HG02970 (cell line): ENCODE data around the gene ST7.
"Not testable (repeated sequence)": the region's sequence is repeated elsewhere in the genome, so short reads cannot be mapped to it uniquely, and the experiment has no call there.

Experiments
- ATAC-seq: cut with Tn5 transposase; IDR thresholded peaks from one replicate; pipeline ENCODE4 v1.9.1; 2021; ENCODE audit warnings: mild to moderate bottlenecking, moderate library complexity, moderate number of reproducible peaks; ENCODE audit not compliant: unreplicated experiment, low FRiP score

Gene ST7

DNA sequence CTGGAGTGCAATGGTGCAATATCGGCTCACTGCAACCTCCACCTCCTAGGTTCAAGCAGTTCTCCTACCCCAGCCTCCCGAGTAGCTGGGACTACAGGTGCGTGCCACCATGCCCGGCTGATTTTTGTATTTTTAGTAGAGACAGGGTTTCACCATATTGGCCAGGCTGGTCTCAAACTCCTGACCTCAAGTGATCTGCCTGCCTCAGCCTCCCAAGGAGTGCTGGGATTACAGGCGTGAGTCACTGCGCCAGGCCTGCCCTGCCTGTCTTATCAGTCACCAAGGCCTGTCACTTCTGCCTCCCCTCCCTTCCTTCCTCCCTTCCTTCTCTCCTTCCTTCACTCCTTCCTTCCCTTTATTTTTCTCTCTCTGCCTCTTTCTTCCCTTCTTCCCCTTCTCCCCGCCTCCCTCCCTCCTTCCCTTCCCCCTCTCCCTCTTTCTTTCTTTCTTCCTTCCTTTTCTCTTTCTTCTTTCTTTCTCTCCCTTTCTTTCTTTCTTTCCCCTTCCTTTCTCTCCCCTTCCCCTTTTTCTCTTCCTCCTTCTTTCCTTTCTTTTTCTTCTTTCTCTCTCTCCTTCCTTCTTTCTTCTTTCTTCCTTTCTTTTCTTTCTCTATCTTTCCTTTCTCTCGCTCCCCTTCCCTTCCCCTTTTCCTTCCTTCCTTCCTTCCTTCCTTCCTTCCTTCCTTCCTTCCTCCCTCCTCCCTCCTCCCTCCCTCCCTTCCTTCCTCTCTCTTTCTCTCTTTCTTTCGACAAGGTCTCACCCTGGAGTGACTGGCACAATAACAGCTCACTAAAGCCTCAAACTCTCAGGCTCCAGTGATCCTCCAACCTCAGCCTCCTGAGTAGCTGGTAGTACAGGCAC lies 3.1 kb upstream of the ST7 start:
- ATAC-seq: no peak

DNA sequence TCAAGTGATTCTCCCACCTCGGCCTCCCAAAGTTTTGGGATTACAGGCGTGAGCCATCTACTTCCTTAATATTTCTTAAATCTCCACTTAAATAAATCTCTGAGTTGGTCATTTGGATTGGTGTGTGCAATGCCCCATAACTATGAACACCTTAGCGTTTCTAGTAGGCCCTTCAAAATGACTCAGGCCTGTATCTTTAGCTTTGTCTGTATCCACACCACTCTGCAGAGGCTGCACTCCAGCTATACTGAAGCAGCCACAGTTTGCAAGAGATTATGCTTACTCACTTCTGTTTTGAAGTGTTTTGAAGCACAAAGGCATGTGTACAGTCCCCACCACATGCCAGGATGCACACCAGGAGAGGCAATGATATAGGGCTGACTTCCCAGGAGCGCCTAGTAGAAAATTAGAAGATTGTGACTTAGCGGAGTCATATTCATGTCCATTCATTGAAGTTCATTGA lies 2.4 kb upstream of the ST7 start:
- no peak for ATAC-seq

DNA sequence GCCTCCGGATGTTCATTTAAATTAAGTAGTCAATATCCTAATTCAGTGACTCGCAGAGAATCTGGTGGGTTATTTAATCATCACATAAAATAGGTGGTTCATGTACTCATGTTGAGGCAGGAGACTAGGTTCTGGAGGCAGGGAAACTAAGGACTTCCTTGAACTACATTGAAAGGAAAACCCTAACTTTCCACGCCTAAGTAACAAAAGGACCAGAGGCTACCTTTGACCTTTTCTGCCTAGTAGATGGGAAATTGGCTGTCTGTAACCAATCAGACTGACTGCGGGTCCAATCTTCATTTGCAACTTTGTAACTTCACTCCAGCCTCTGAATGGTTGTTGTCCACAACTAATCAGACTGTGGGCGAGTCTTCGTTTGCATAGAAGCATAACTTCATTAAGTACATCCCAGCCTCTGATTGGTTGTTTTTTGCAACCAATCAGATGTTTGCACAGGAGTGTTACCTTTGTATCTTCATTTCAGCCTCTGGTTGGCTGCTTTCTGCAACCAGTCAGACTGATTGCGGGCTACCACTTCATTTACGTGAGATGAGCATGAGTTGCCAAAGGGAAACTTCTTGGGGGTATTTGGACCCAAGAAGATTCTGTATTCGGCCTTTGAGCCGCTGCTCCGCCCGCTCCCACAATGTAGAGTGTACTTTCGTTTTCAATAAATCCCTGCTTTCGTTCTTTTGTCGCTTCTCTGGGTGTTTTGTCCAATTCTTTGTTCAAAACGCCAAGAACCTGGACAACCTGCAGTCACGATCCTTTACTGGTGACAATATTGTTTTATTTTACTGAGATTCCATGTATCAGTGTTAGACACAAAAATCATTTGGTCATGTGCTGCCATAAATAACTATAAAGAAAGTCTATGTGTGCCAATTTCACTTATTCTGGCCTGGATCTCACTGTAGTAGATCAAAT lies 1.7 kb upstream of the ST7 start:
- no peak for ATAC-seq

DNA sequence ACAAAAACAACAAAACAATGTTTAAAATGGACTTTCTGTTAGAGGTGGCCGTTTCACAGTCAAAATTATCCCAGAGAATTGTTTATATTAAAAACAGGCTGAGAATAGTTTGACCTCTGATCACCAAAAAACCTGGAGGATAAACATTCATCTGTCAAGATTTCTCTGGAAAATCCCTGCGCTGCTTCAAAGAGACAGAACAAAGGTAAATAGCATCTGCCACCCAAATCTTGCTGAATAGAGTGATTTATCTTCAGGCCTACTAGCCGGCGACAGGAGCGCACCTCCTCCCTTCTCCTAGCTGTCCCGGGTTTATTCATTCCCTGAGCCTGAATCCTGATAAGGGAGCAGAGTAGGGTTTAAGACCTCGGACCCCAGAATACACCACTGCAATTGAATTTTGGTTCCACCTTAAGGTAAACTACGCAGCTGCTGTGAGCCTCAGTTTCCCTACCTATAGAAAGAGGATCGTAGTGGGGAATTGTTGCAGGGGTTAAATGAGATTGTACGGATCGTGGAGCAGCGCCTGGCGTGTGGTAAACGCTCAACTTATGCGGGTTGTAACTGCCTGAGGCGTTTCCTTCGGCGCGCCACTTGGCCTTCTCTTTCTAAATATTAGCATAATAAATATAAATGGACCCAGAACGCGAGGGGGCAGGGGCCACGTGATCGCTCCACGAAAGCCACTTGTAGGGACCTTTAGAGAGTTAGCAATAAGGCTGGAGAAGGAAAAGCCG lies 498 bp upstream of the ST7 start:
- ATAC-seq: peak; percentile 12

DNA sequence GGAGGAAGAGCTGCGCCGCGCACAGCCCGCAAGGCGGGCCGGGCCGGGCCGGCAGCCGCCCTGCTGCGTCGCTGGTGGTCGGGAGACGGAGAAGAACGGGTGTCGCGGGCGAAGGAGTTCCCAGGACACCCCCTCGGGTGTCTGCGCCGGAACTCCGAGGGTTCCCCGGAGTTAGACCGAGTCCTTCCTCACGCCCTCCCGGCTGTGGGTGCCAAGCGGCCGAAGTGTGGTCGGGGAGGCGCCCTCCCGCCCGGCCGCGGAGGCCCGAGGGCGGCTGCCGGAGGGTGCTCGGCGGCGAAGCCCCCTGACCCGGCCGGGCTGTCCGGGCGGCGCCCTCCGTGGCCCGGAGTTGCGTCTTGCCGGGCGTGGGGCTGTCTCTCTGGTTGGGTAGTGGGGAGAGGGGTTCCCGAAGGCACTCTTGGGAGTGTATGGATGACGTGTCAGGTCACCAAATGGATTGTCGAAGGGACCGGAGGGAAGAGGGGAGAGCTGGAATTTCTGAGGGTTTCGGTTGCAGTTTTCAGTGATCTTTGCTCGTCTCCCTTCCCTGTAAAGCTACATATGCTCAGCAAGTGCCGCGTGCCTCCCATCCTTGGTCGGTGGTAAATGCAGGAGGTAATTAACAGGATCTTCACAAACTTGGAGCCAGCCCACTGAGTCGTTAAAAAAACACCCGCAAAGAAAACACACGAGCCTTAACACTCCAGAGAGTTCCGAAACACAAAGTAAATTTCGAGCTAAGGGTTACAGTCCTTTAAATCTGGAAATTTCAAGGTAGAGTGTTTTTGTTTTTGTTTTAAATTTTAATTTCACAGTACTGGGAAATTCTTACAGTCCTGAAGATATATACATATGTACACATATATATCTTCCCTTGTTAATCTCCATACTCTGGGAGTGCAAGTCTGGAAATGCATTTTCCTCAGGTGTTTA lies 871 bp downstream of the ST7 start:
- ATAC-seq: peak; percentile 19

DNA sequence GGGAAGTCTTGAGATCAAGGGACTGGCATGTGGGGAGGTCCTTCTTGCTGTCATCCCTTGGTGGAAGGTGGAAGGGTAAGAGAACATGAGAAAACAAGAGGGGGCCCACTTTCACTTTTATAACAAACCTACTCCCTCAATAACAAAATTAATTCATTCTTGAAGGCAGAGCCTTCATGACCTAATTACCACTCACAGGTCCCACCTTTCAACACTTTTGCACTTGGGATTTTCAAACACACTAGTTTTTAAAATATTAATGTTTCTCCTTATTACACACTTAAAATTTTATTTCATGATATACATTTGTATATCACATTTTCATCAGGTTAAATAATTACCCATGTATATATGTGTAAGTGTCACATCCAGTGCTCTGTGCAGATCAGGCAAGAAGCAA lies 2.0 kb downstream of the ST7 start:
- no peak for ATAC-seq

GRCh38 chr7:116955801-116956476 lies 2.6 kb downstream of the ST7 start:
- peak; percentile 65 for ATAC-seq

DNA sequence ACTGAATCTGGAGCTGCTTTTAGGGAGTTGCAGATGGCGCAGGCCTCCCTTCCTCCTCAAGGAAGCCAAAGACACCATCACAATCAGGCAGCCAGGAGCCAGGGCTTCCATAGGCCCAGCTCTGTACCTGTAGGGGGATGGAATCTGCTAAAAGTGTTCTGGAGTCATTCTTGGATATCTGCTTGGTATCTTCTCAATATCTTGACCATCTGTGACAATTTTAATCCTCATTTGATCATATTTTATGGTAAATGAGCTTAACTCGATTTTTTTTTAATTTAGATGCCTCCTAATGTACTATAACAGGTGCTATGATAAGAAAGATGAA lies 3.1 kb downstream of the ST7 start:
- no peak for ATAC-seq

- no peak for ATAC-seq
Observed at GRCh38 chr7:116957874-116958273, 4.6 kb downstream of the ST7 start.

DNA sequence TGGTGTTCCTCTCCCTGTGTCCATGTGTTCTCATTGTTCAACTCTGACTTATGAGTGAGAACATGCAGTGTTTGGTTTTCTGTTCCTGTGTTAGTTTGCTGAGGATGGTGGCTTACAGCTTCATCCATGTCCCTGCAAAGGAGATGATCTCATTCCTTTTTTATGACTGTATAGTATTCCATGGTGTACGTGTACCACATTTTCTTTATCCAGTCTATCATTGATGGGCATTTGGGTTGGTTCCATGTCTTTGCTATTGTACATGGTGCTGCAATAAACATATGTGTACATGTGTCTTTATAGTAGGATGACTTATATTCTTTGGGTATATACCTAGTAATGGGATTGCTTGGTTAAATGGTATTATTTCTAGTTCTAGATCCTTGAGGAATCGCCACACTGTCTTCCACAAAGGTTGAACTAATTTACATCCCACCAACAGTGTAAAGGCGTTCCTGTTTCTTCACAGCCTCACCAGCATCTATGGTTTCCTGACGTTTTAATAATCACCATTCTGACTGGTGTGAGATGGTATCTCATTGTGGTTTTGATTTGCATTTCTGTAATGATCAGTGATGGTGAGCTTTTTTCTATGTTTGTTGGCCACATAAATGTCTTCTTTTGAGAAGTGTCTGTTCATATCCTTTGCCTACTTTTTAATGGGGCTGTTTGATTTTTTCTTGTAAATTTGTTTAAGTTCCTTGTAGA lies 8.8 kb downstream of the ST7 start:
- ATAC-seq: not testable (repeated sequence)

GRCh38 chr7:116963234-116963633 lies 9.9 kb downstream of the ST7 start:
- ATAC-seq: no peak

- no peak for ATAC-seq
Observed at GRCh38 chr7:116966601-116967000, 13.3 kb downstream of the ST7 start.

GRCh38 chr7:116967254-116967922 lies 14.1 kb downstream of the ST7 start:
- ATAC-seq: no peak

GRCh38 chr7:116967983-116968382 lies 14.7 kb downstream of the ST7 start:
- ATAC-seq: no peak

GRCh38 chr7:116968631-116969030 lies 15.3 kb downstream of the ST7 start:
- ATAC-seq: no peak

DNA sequence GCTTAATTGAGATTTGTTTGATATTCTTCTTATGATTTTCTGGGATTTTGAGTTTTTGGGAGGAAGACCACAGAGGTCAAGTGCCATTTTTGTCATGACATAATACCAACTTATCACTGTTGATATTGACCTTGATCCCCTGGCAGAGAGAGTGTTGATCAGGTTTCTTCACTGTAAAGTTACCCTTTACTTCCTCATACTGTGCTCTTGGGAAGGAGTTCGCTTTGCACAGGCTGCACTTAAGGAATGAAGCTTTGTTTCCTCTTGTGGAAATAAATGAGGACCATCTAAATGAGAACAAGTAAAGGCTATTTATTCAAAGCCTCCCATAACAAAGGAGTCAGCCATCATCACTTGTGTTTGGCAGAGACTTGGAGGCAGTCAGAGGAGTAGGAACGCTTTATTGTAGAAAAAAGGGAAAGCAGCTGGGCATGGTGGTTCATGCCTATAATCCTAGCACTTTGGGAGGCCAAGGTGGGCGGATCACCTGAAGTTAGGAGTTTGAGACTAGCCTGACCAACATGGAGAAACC lies 16.1 kb downstream of the ST7 start:
- ATAC-seq: no peak

DNA sequence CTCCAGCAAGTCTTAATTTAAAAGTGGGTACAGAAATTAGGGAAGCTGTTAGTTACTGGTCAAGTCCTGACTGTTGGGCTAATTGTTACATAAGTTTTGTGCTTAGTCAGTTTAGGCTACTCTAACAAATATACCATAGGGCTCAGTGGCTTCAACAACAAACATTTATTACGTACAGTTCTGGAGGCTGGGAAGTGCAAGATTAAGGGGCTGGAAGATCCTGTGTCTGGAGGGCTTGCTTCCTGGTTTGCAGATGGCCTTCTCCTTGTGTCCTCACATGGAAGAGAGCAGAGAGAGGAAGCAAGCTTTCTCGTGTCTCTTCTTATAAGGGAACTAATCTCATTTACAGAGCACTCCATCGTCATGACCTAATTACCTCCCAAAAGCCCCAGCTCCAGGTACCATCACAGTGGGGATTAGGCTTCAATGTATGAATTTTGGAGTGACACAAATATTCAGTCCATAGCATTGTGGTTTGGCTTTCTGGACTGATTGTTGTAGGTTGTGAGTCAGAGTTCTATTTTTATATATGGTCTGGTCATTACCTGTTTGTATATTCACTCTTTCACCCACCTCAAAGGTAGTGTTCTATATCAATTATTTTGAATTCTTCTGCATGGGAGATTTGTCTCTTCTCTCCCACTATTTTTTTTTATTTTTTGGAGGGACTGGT lies 17.1 kb downstream of the ST7 start:
- ATAC-seq: no peak
